HCT116 (cell line): ENCODE measurements around the gene C12orf54. TPM values are rescaled to one million over a fixed set of nuclear protein-coding genes. Genes with fewer than 3 reads are reported as not detected.

Source experiments
- ATAC-seq: fragments of 200-7000 bp; cut with Tn5 transposase; 2 replicates; pipeline ENCODE4 v1.9.1; 2020; ENCODE audit warnings: mild to moderate bottlenecking, moderate library complexity
- Bru-seq: library from RNA; stranded (reverse); fragments of 400-500 nt; gene quantifications from one replicate; lab custom pipeline; 2021; lab: Mats Ljungman, UMichigan
- BruChase-seq, 2 experiments: library from RNA; stranded (reverse); fragments of 400-500 nt; gene quantifications; one replicate each; lab custom pipeline; 2021; lab: Mats Ljungman, UMichigan
- BruUV-seq: library from RNA; stranded (reverse); fragments of 400-500 nt; replicated peaks from 2 replicates; lab custom pipeline; 2021; lab: Mats Ljungman, UMichigan
- CTCF ChIA-PET: fragments of 300-600 bp; sonication (Branson Sonifier 250); formaldehyde crosslinking; loops from one replicate; lab custom pipeline; 2021; ENCODE audit warnings: antibody characterized with exemption; lab: Charles Lee
- POLR2A ChIA-PET: fragments of 300-600, 350-600 bp; sonication (Branson Sonifier 250); formaldehyde crosslinking; loops from one replicate; lab custom pipeline; 2021; ENCODE audit warnings: antibody characterized with exemption; lab: Charles Lee
- RAD21 ChIA-PET, 2 experiments: fragments of 300-600 bp; sonication (Branson Sonifier 250); formaldehyde crosslinking; loops; one replicate each; lab custom pipeline; 2023; ENCODE audit warnings: low total read pairs in 2 of 2; ENCODE audit not compliant: uncharacterized antibody in 2 of 2, unreplicated experiment in 2 of 2, low non-redundant PET in 1 of 2; lab: Charles Lee
- DNase-seq: peaks from one replicate; pipeline ENCODE4 v3.0.0-alpha.2; 2010; ENCODE audit warnings: low read depth, low spot score
- H2AFZ ChIP-seq: fragments of 200-600 bp; shearing (Covaris generic), sonication (generic); 2 replicates; pipeline ENCODE4 v1.6.1; 2017; ENCODE audit warnings: low read depth, mixed run types, mixed read lengths, antibody characterized with exemption, low read length; ENCODE audit not compliant: poor library complexity, severe bottlenecking
- H3K27ac ChIP-seq: 2 replicates; pipeline ENCODE4 v1.5.1; 2012; ENCODE audit warnings: low read depth, low read length
- H3K27me3 ChIP-seq: fragments of 200-600 bp; sonication (generic); 2 replicates; pipeline ENCODE4 v1.6.1; 2016; ENCODE audit warnings: mixed run types, low read length, mixed read lengths; ENCODE audit not compliant: insufficient read depth
- H3K36me3 ChIP-seq, 2 experiments: fragments of 200-500 bp in 1 of 2; fragments of 200-600 bp in 1 of 2; sonication (Bioruptor generic) in 1 of 2; sonication (generic) in 1 of 2; 2 replicates each; pipeline versions ENCODE4 v1.5.1 to v1.6.1; 2014 to 2016; ENCODE audit warnings: low read length in 2 of 2, inconsistent platforms in 1 of 2, mixed read lengths in 1 of 2, mixed run types in 1 of 2; ENCODE audit not compliant: insufficient read depth in 2 of 2, control insufficient read depth in 1 of 2
- H3K4me1 ChIP-seq, 2 experiments: fragments of 200-600 bp in 1 of 2; sonication (generic) in 1 of 2; 2 replicates each; pipeline versions ENCODE4 v1.5.1 to v1.6.1; 2012 to 2017; ENCODE audit warnings: low read length in 2 of 2, inconsistent platforms in 1 of 2, mild to moderate bottlenecking in 1 of 2, mixed read lengths in 1 of 2, mixed run types in 1 of 2, moderate library complexity in 1 of 2; ENCODE audit not compliant: insufficient read depth in 2 of 2, control insufficient read depth in 1 of 2
- H3K4me2 ChIP-seq: fragments of 200-600 bp; sonication (generic); 2 replicates; pipeline ENCODE4 v1.6.1; 2017; ENCODE audit warnings: mixed run types, low read length, mixed read lengths
- H3K4me3 ChIP-seq, 2 experiments: fragments of 200-600 bp in 1 of 2; sonication (generic) in 1 of 2; replicated peaks in 1 of 2; 2 replicates each; pipeline ENCODE4 v1.5.1; 2011 to 2016; ENCODE audit warnings: low read length in 2 of 2, control low read depth in 1 of 2, low read depth in 1 of 2, mild to moderate bottlenecking in 1 of 2, mixed read lengths in 1 of 2, mixed run types in 1 of 2
- H3K79me2 ChIP-seq: fragments of 200-600 bp; sonication (generic); 2 replicates; pipeline ENCODE4 v1.6.1; 2017; ENCODE audit warnings: mild to moderate bottlenecking, mixed run types, low read length, moderate library complexity, mixed read lengths; ENCODE audit not compliant: insufficient read depth
- H3K9ac ChIP-seq: fragments of 200-600 bp; sonication (generic); 2 replicates; pipeline ENCODE4 v1.6.1; 2016; ENCODE audit warnings: low read length, mixed read lengths
- H3K9me2 ChIP-seq: fragments of 200-600 bp; sonication (generic), shearing (Covaris generic); 2 replicates; pipeline ENCODE4 v1.6.1; 2017; ENCODE audit warnings: mixed run types, mild to moderate bottlenecking, moderate library complexity; ENCODE audit not compliant: insufficient read depth
- H3K9me3 ChIP-seq, 2 experiments: fragments of 200-500 bp in 1 of 2; fragments of 200-600 bp in 1 of 2; sonication (Bioruptor generic) in 1 of 2; sonication (generic) in 1 of 2; 2 replicates each; pipeline ENCODE4 v1.6.1; 2014 to 2017; ENCODE audit warnings: low read length in 2 of 2, mixed read lengths in 2 of 2, inconsistent platforms in 1 of 2, low read depth in 1 of 2, mild to moderate bottlenecking in 1 of 2, mixed run types in 1 of 2, moderate library complexity in 1 of 2; ENCODE audit not compliant: control insufficient read depth in 1 of 2, insufficient read depth in 1 of 2
- H4K20me1 ChIP-seq: fragments of 200-600 bp; sonication (generic), shearing (Covaris generic); 2 replicates; pipeline ENCODE4 v1.6.1; 2017; ENCODE audit warnings: mixed run types, mild to moderate bottlenecking, moderate library complexity; ENCODE audit not compliant: insufficient read depth
- CEBPB ChIP-seq: IDR thresholded peaks from 2 replicates; pipeline ENCODE4 v1.6.1; 2012; ENCODE audit warnings: low read depth
- CTCF ChIP-seq, 3 experiments: fragments of 200-600 bp in 1 of 3; sonication (generic) in 1 of 3; IDR thresholded peaks in 2 of 3; conservative IDR thresholded peaks in 1 of 3; 2 replicates each; pipeline ENCODE4 v1.5.1; 2012 to 2017; ENCODE audit warnings: low read depth in 2 of 3, low read length in 2 of 3, antibody characterized with exemption in 1 of 3, borderline replicate concordance in 1 of 3, control low read depth in 1 of 3, mild to moderate bottlenecking in 1 of 3, mixed read lengths in 1 of 3, mixed run types in 1 of 3, moderate library complexity in 1 of 3; ENCODE audit not compliant: insufficient read depth in 1 of 3
- ELF1 ChIP-seq: IDR thresholded peaks from 2 replicates; pipeline ENCODE4 v1.6.1; 2012; ENCODE audit warnings: low read depth, borderline replicate concordance
- EZH2 ChIP-seq: fragments of 200-600 bp; sonication (generic); IDR thresholded peaks from 2 replicates; pipeline ENCODE4 v1.6.1; 2017; ENCODE audit warnings: antibody characterized with exemption, mixed run types
- EZH2phosphoT487 ChIP-seq: fragments of 200-600 bp; IDR thresholded peaks from 2 replicates; pipeline ENCODE4 v1.6.1; 2018; ENCODE audit warnings: antibody characterized with exemption, borderline replicate concordance
- FOSL1 ChIP-seq: IDR thresholded peaks from 2 replicates; pipeline ENCODE4 v1.6.1; 2012; ENCODE audit warnings: low read depth
- POLR2A ChIP-seq: IDR thresholded peaks from 2 replicates; pipeline ENCODE4 v1.7.0; 2011; ENCODE audit warnings: borderline replicate concordance; ENCODE audit not compliant: insufficient read depth, insufficient read length; ENCODE audit errors: extremely low read depth
- RAD21 ChIP-seq: IDR thresholded peaks from 2 replicates; pipeline ENCODE4 v1.6.1; 2012; ENCODE audit warnings: low read depth, mild to moderate bottlenecking
- SIN3A ChIP-seq: IDR thresholded peaks from 2 replicates; pipeline ENCODE4 v1.6.1; 2012; ENCODE audit warnings: low read depth
- SRF ChIP-seq: IDR thresholded peaks from 2 replicates; pipeline ENCODE4 v1.6.1; 2012; ENCODE audit warnings: low read depth
- TCF7L2 ChIP-seq: IDR thresholded peaks from 2 replicates; pipeline ENCODE4 v1.7.0; 2011; ENCODE audit warnings: borderline replicate concordance, inconsistent platforms; ENCODE audit not compliant: insufficient read depth, insufficient read length; ENCODE audit errors: extremely low read depth
- YY1 ChIP-seq: IDR thresholded peaks from 2 replicates; pipeline ENCODE4 v1.6.1; 2011; ENCODE audit warnings: low read length, low read depth, moderate library complexity, mild to moderate bottlenecking; ENCODE audit not compliant: insufficient replicate concordance; ENCODE audit errors: extremely low read depth
- ZBTB33 ChIP-seq: IDR thresholded peaks from 2 replicates; pipeline ENCODE4 v1.6.1; 2011; ENCODE audit warnings: mild to moderate bottlenecking, low read length, moderate library complexity; ENCODE audit not compliant: insufficient replicate concordance; ENCODE audit errors: extremely low read depth
- ZFX ChIP-seq: fragments of 450-650 bp; IDR thresholded peaks from 2 replicates; pipeline ENCODE4 v1.6.1; 2017
- ZNF274 ChIP-seq: fragments of 200-500 bp; sonication (Bioruptor generic); IDR thresholded peaks from 2 replicates; pipeline ENCODE4 v1.6.1; 2014; ENCODE audit warnings: mild to moderate bottlenecking, low read depth, low read length, inconsistent platforms
- intact Hi-C: fragments of 100-400 bp; cut with micrococcal nuclease; formaldehyde crosslinking; loops from 2 replicates; pipeline ENCODE4 v1.10.0; 2022
- long read RNA-seq: library from polyadenylated mRNA; unstranded; transcript quantifications from one replicate; pipeline ENCODE4 v2.0.0, GENCODE V29; 2021; ENCODE audit not compliant: unreplicated experiment
- polyA plus RNA-seq: library from polyadenylated mRNA; unstranded; fragments of >200 nt; gene quantifications from 2 replicates; pipeline ENCODE4 v1.2.1, GENCODE V29; 2012; ENCODE audit warnings: missing spikeins
- total RNA-seq: library from RNA; stranded (reverse); gene quantifications from one replicate; pipeline ENCODE4 v1.2.1, GENCODE V29; 2021; ENCODE audit not compliant: unreplicated experiment
- TF ChIP-seq, protein P1 (sequence below): IDR thresholded peaks from 2 replicates; pipeline ENCODE4 v1.6.1; 2012
- TF ChIP-seq, protein P2 (sequence below): IDR thresholded peaks from 2 replicates; pipeline ENCODE4 v1.6.1; 2012; ENCODE audit warnings: low read depth
- TF ChIP-seq, protein P3 (sequence below): IDR thresholded peaks from 2 replicates; pipeline ENCODE4 v1.6.1; 2012

The C12orf54 gene
- not detected for total RNA-seq
- not detected in 2 replicates for polyA plus RNA-seq
- Bru-seq, nascent RNA, result percentile 20 among the genes with signal in this experiment
- BruChase-seq, experiment 1, labeled RNA remaining after a 6-hour chase, result percentile 18 among the genes with signal in this experiment
- percentile 22 among the genes with signal in this experiment for BruChase-seq, experiment 2, labeled RNA remaining after a 2-hour chase
- long read RNA-seq, result 0 reads

DNA sequence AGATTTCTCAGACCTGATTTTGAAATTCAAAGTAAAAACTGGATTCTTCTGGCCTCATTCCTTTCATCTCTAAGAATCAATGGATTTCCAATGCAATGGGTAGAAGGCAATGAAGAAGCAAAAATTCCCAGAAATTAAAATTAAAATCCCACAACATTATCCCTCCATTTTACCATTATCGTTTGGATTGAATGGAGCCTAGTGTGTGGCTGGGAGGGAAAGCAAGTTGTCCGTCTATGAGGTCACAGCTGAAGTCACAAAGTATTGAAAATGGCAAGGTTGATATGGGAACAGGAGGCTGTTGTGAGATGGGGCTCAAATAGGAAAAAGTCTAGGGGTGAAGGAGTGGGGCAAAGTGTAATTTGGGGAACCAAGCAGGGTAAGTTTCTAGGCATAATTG, at the start of gene C12orf54:
Gene C12orf54, plus strand, starts transcription at position 301 of the 400 bp plus-strand sequence. CDS start 799 bp downstream, outside the sequence.
- ChIA-PET CTCF (no interaction called here), RAD21 (no interaction called here), POLR2A (no interaction called here)
- H2AFZ ChIP-seq, result no peak within 1 kb of the TSS
- intact Hi-C loops, result no loop called here
- H3K9me3 ChIP-seq, result no peaks in the 10 kb centered on the region
- H3K4me3 ChIP-seq, result no peak within 1 kb of the TSS
- H3K4me2 ChIP-seq, result no peak within 1 kb of the TSS
- no peak within 1 kb of the TSS for H3K9ac ChIP-seq
- H3K36me3 ChIP-seq, result no peaks in the 10 kb centered on the region
- H3K27ac ChIP-seq, result no peak within 1 kb of the TSS
- H3K79me2 ChIP-seq, result no peaks in the 10 kb centered on the region
- H3K9me2 ChIP-seq, result no peaks in the 10 kb centered on the region
- H3K4me1 ChIP-seq, result no peaks in the 10 kb centered on the region
- TF ChIP-seq CTCF (IDR thresholded peaks at IDR 0.05 in 2 of 3, conservative IDR thresholded peaks at IDR 0.05 in 1 of 3; ENCODE audit: borderline replicate concordance in 1 of 3, insufficient read depth in 1 of 3, low read depth in 2 of 3, low read length in 2 of 3) (no peak), ZNF274 (no peak), FOSL1 (no peak), SIN3A (no peak), SRF (no peak), ELF1 (no peak), ZFX (no peak), TCF7L2 (no peak), POLR2A (no peak), RAD21 (no peak), CEBPB (no peak), EZH2 (no peak), YY1 (no peak), ZBTB33 (no peak), EZH2phosphoT487 (no peak)
- TF ChIP-seq, protein P1, sequence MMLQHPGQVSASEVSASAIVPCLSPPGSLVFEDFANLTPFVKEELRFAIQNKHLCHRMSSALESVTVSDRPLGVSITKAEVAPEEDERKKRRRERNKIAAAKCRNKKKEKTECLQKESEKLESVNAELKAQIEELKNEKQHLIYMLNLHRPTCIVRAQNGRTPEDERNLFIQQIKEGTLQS, result no peak
- TF ChIP-seq, protein P2, sequence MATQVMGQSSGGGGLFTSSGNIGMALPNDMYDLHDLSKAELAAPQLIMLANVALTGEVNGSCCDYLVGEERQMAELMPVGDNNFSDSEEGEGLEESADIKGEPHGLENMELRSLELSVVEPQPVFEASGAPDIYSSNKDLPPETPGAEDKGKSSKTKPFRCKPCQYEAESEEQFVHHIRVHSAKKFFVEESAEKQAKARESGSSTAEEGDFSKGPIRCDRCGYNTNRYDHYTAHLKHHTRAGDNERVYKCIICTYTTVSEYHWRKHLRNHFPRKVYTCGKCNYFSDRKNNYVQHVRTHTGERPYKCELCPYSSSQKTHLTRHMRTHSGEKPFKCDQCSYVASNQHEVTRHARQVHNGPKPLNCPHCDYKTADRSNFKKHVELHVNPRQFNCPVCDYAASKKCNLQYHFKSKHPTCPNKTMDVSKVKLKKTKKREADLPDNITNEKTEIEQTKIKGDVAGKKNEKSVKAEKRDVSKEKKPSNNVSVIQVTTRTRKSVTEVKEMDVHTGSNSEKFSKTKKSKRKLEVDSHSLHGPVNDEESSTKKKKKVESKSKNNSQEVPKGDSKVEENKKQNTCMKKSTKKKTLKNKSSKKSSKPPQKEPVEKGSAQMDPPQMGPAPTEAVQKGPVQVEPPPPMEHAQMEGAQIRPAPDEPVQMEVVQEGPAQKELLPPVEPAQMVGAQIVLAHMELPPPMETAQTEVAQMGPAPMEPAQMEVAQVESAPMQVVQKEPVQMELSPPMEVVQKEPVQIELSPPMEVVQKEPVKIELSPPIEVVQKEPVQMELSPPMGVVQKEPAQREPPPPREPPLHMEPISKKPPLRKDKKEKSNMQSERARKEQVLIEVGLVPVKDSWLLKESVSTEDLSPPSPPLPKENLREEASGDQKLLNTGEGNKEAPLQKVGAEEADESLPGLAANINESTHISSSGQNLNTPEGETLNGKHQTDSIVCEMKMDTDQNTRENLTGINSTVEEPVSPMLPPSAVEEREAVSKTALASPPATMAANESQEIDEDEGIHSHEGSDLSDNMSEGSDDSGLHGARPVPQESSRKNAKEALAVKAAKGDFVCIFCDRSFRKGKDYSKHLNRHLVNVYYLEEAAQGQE, result no peak
- TF ChIP-seq, protein P3, sequence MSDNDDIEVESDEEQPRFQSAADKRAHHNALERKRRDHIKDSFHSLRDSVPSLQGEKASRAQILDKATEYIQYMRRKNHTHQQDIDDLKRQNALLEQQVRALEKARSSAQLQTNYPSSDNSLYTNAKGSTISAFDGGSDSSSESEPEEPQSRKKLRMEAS, result no peak
- H3K27me3 ChIP-seq, result no peaks in the 10 kb centered on the region
- DNase-seq, result no peak
- no peak for ATAC-seq
- no peaks in the 10 kb centered on the region for H4K20me1 ChIP-seq
- no TSS peak for BruUV-seq
